CD14-positive monocyte (primary cell): ENCODE data around the gene PSRC1. TPM values are rescaled to one million over a fixed set of nuclear protein-coding genes. Genes with fewer than 3 reads are reported as not detected.

Experiments
- DNase-seq, 3 donors: peaks; one replicate each; pipeline ENCODE4 v3.0.0-alpha.2; 2011 to 2022
- H2AFZ ChIP-seq: 2 replicates; pipeline ENCODE4 v1.6.0; 2012; ENCODE audit warnings: mild to moderate bottlenecking, low read depth, low read length, inconsistent platforms; ENCODE audit not compliant: insufficient read depth, poor library complexity, severe bottlenecking
- H3K27ac ChIP-seq, 2 donors: 1 replicate in 1 of 2; 2 replicates in 1 of 2; pipeline ENCODE4 v1.5.1; 2012 to 2013; ENCODE audit warnings: low read length in 2 of 2, control low read depth in 1 of 2, inconsistent platforms in 1 of 2, low read depth in 1 of 2, mild to moderate bottlenecking in 1 of 2
- H3K27me3 ChIP-seq, 2 donors: one replicate each; pipeline versions ENCODE4 v1.6.0 to v1.6.1; 2011 to 2013; ENCODE audit warnings: low read length in 2 of 2; ENCODE audit not compliant: control insufficient read depth in 2 of 2, insufficient read depth in 2 of 2
- H3K36me3 ChIP-seq, 2 donors: replicated peaks in 1 of 2; 1 replicate in 1 of 2; 2 replicates in 1 of 2; pipeline versions ENCODE4 v1.5.1 to v1.6.1; 2012 to 2013; ENCODE audit warnings: low read length in 2 of 2, control low read depth in 1 of 2, inconsistent platforms in 1 of 2, mild to moderate bottlenecking in 1 of 2; ENCODE audit not compliant: insufficient read depth in 2 of 2, control insufficient read depth in 1 of 2
- H3K4me1 ChIP-seq, 2 donors: 1 replicate in 1 of 2; 2 replicates in 1 of 2; pipeline versions ENCODE4 v1.5.1 to v1.6.1; 2012 to 2013; ENCODE audit warnings: low read length in 2 of 2, control low read depth in 1 of 2, inconsistent platforms in 1 of 2, mild to moderate bottlenecking in 1 of 2, moderate library complexity in 1 of 2; ENCODE audit not compliant: insufficient read depth in 2 of 2, control insufficient read depth in 1 of 2
- H3K4me2 ChIP-seq: replicated peaks from 2 replicates; pipeline ENCODE3; 2012; ENCODE audit warnings: low read length, moderate library complexity, mild to moderate bottlenecking; ENCODE audit not compliant: poor library complexity, severe bottlenecking; ENCODE audit errors: extremely low read depth
- H3K4me3 ChIP-seq, 3 experiments: fragments of 200-600 bp in 1 of 3; sonication (generic) in 1 of 3; replicated peaks in 1 of 3; 1 replicate in 2 of 3; 2 replicates in 1 of 3; pipeline ENCODE4 v1.5.1; 2011 to 2013; ENCODE audit warnings: low read length in 3 of 3, mild to moderate bottlenecking in 3 of 3, control low read depth in 2 of 3, low read depth in 2 of 3, inconsistent platforms in 1 of 3, moderate library complexity in 1 of 3
- H3K79me2 ChIP-seq: 2 replicates; pipeline ENCODE4 v1.6.0; 2012; ENCODE audit warnings: mild to moderate bottlenecking, control low read depth, inconsistent platforms, low read length, moderate library complexity; ENCODE audit not compliant: insufficient read depth
- H3K9ac ChIP-seq: 2 replicates; pipeline ENCODE4 v1.6.0; 2017; ENCODE audit warnings: low read length, mild to moderate bottlenecking; ENCODE audit not compliant: insufficient read depth, poor library complexity, severe bottlenecking
- H3K9me3 ChIP-seq, 2 donors: replicated peaks in 1 of 2; 1 replicate in 1 of 2; 2 replicates in 1 of 2; pipeline versions ENCODE4 v1.5.1 to v1.6.1; 2012 to 2013; ENCODE audit warnings: low read length in 2 of 2, control low read depth in 1 of 2; ENCODE audit not compliant: control insufficient read depth in 1 of 2, insufficient read depth in 1 of 2
- H4K20me1 ChIP-seq: 2 replicates; pipeline ENCODE4 v1.6.0; 2012; ENCODE audit warnings: mild to moderate bottlenecking, low read length, control low read depth, moderate library complexity; ENCODE audit not compliant: insufficient read depth
- H3K27ac Mint-ChIP-seq, 7 donors: one replicate each; pipeline ENCODE4 v1.8.0; 2020; ENCODE audit warnings: mild to moderate bottlenecking in 7 of 7, mixed read lengths in 7 of 7, moderate library complexity in 6 of 7, inconsistent platforms in 2 of 7
- H3K27me3 Mint-ChIP-seq, 3 donors: one replicate each; pipeline ENCODE4 v1.8.0; 2021 to 2022; ENCODE audit warnings: low read depth in 3 of 3, mild to moderate bottlenecking in 3 of 3, mixed read lengths in 3 of 3, moderate library complexity in 3 of 3, inconsistent platforms in 1 of 3
- H3K36me3 Mint-ChIP-seq, 2 donors: one replicate each; pipeline ENCODE4 v1.8.0; 2020; ENCODE audit warnings: mixed read lengths in 2 of 2, inconsistent platforms in 1 of 2, mild to moderate bottlenecking in 1 of 2
- H3K4me1 Mint-ChIP-seq: one replicate; pipeline ENCODE4 v1.8.0; 2020; ENCODE audit warnings: mild to moderate bottlenecking, mixed read lengths
- H3K4me3 Mint-ChIP-seq, 2 donors: one replicate each; pipeline ENCODE4 v1.8.0; 2020; ENCODE audit warnings: mild to moderate bottlenecking in 2 of 2, mixed read lengths in 2 of 2, moderate library complexity in 1 of 2
- H3K9me3 Mint-ChIP-seq, 7 donors: one replicate each; pipeline ENCODE4 v1.8.0; 2020 to 2022; ENCODE audit warnings: mixed read lengths in 7 of 7, mild to moderate bottlenecking in 6 of 7, moderate library complexity in 6 of 7, inconsistent platforms in 2 of 7
- WGBS: methylation state at CpG from one replicate; pipeline ENCODE4 v1.1.5; 2013; ENCODE audit warnings: missing lambda C conversion rate; ENCODE audit not compliant: insufficient coverage; 5-methylcytosine and 5-hydroxymethylcytosine counted together
- intact Hi-C, 2 donors: fragments of 100-400 bp; cut with micrococcal nuclease; formaldehyde crosslinking; loops; one replicate each; pipeline versions ENCODE4 v1.15.0 to v1.15.1; 2023
- polyA plus RNA-seq, 3 donors: library from polyadenylated mRNA; depleted of rRNA in 1 of 3; unstranded in 2 of 3; stranded (reverse) in 1 of 3; fragments of 300-500 nt in 2 of 3; fragments of >200 nt in 1 of 3; fragmentation: Illumina TruSeq in 2 of 3; gene quantifications; 1 replicate in 2 of 3; 2 replicates in 1 of 3; pipeline ENCODE4 v1.2.3, GENCODE V29; 2012 to 2021
- TF ChIP-seq, protein P1 (sequence below): fragments of 200-600 bp; IDR thresholded peaks from one replicate; pipeline ENCODE4 v1.8.0; 2022; ENCODE audit warnings: antibody characterized with exemption, mild to moderate bottlenecking

Gene PSRC1
- polyA plus RNA-seq, 3 donors, result 5.8 to 25.5 (median 7.1) TPM

DNA sequence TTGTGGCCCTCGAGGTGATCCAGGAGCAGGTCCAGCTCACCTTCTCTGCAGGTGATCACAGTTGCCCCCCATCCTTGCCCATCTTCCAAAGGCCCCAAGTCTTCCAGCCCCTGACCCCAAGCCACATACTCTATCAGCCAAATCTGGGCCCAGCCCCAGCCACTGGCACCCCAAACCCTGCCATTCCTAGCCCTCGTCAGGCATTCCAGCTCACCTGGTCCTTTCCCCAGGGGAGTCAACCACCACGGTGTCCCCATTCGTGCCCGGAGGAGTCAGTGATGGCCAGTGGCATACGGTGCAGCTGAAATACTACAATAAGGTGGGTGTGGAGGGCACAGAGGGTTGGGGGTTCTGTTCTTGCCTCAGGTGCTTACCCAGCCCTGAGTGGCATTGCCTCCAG lies 21.4 kb downstream of the PSRC1 start:
- no peaks in the 10 kb centered on the region for H3K79me2 ChIP-seq
- TF ChIP-seq, protein P1, sequence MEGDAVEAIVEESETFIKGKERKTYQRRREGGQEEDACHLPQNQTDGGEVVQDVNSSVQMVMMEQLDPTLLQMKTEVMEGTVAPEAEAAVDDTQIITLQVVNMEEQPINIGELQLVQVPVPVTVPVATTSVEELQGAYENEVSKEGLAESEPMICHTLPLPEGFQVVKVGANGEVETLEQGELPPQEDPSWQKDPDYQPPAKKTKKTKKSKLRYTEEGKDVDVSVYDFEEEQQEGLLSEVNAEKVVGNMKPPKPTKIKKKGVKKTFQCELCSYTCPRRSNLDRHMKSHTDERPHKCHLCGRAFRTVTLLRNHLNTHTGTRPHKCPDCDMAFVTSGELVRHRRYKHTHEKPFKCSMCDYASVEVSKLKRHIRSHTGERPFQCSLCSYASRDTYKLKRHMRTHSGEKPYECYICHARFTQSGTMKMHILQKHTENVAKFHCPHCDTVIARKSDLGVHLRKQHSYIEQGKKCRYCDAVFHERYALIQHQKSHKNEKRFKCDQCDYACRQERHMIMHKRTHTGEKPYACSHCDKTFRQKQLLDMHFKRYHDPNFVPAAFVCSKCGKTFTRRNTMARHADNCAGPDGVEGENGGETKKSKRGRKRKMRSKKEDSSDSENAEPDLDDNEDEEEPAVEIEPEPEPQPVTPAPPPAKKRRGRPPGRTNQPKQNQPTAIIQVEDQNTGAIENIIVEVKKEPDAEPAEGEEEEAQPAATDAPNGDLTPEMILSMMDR, result no peak
- peaks cover 6% of the 10 kb centered on the region for H3K4me1 Mint-ChIP-seq
- H3K4me3 Mint-ChIP-seq, result no peak overlapping the region
- no peak overlapping the region for H3K4me3 ChIP-seq
- no peaks in the 10 kb centered on the region for H3K36me3 ChIP-seq
- no peaks in the 10 kb centered on the region for H3K9me3 ChIP-seq
- H3K27me3 Mint-ChIP-seq, result peaks cover 0 to 9% (median 7%) of the 10 kb centered on the region in 3 donors
- H3K27me3 ChIP-seq, result no peaks in the 10 kb centered on the region
- H3K9me3 Mint-ChIP-seq, result peaks cover 0 to 3% (median 0%) of the 10 kb centered on the region in 7 donors
- H3K4me2 ChIP-seq, result no peak overlapping the region
- H3K27ac ChIP-seq, result no peak overlapping the region
- intact Hi-C loops, result loop anchor here (5.0 kb wide), 1 partner anchor 136 kb away; the partner anchor contains the start of gene SORT1 (in 2 of the 2)
- peaks cover 5 to 7% of the 10 kb centered on the region in 2 donors for H3K4me1 ChIP-seq
- no peak overlapping the region for H3K9ac ChIP-seq
- no peaks in the 10 kb centered on the region for H3K36me3 Mint-ChIP-seq
- WGBS, result 97% methylated on average over 5 of the region's 6 CpGs
- no peaks in the 10 kb centered on the region for H4K20me1 ChIP-seq
- H2AFZ ChIP-seq, result no peak overlapping the region
- no peak overlapping the region for H3K27ac Mint-ChIP-seq
- DNase-seq, result no peak

DNA sequence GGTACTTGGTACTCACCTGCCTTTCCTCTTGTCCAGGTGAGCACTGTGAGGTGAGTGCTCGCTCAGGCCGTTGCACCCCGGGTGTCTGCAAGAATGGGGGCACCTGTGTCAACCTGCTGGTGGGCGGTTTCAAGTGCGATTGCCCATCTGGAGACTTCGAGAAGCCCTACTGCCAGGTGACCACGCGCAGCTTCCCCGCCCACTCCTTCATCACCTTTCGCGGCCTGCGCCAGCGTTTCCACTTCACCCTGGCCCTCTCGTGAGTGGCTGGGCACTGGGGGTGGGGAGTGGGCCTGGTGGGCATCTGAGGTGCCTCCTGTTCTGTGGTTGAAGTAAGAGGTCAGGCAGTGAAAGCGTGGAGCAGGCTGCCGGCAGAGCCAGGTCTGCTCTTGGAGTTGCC lies 21.9 kb downstream of the PSRC1 start:
- no peaks in the 10 kb centered on the region for H3K36me3 ChIP-seq
- Mint-ChIP-seq H3K4me3 (no peak overlapping the region), H3K27ac (no peak overlapping the region), H3K9me3 (peaks cover 0 to 2% (median 0%) of the 10 kb centered on the region in 7 donors), H3K36me3 (no peaks in the 10 kb centered on the region), H3K27me3 (peaks cover 2 to 12% (median 7%) of the 10 kb centered on the region in 3 donors), H3K4me1 (peaks cover 8% of the 10 kb centered on the region)
- no peak overlapping the region for H2AFZ ChIP-seq
- H3K4me1 ChIP-seq, result peaks cover 5 to 7% of the 10 kb centered on the region in 2 donors
- H3K9ac ChIP-seq, result no peak overlapping the region
- TF ChIP-seq, protein P1, result no peak
- H3K79me2 ChIP-seq, result no peaks in the 10 kb centered on the region
- H3K27ac ChIP-seq, result no peak overlapping the region
- intact Hi-C loops, result loop anchor here (5.0 kb wide), 1 partner anchor 136 kb away; the partner anchor contains the start of gene SORT1 (in 2 of the 2)
- no peaks in the 10 kb centered on the region for H3K27me3 ChIP-seq
- DNase-seq, result no peak
- no peak overlapping the region for H3K4me2 ChIP-seq
- WGBS, result 97% methylated on average over 6 of the region's 16 CpGs
- no peak overlapping the region for H3K4me3 ChIP-seq
- no peaks in the 10 kb centered on the region for H4K20me1 ChIP-seq
- H3K9me3 ChIP-seq, result no peaks in the 10 kb centered on the region
